ENCODE measurements around the gene ACVR2A. TPM values are rescaled to one million over a fixed set of nuclear protein-coding genes. Genes with fewer than 3 reads are reported as not detected.

Gene ACVR2A
- total RNA-seq, 1 donor: 39.4 TPM

GRCh38 chr2:147916723-147917122 lies 71.9 kb downstream of the ACVR2A start:
- Histone ChIP-seq H3K4me2 (ENCODE audit: insufficient read depth, low read length) (no peak overlapping the region), H3K27ac (ENCODE audit: low read depth, low read length) (no peak overlapping the region), H4K20me1 (ENCODE audit: insufficient read depth, low read length) (no peaks in the 10 kb centered on the region), H2AFZ (ENCODE audit: low read length) (no peak overlapping the region), H3K36me3 (ENCODE audit: insufficient read depth, low read length) (no peaks in the 10 kb centered on the region), H3K27me3 (ENCODE audit: insufficient read depth, low read length) (no peaks in the 10 kb centered on the region), H3K4me1 (ENCODE audit: insufficient read depth, low read length) (peaks cover 6% of the 10 kb centered on the region), H3K4me3 (ENCODE audit: insufficient read depth, low read length) (no peak overlapping the region), H3K9me3 (ENCODE audit: low read depth, low read length) (no peaks in the 10 kb centered on the region), H3K79me2 (ENCODE audit: insufficient read depth, low read length) (no peaks in the 10 kb centered on the region)
- TF ChIP-seq, protein P1, sequence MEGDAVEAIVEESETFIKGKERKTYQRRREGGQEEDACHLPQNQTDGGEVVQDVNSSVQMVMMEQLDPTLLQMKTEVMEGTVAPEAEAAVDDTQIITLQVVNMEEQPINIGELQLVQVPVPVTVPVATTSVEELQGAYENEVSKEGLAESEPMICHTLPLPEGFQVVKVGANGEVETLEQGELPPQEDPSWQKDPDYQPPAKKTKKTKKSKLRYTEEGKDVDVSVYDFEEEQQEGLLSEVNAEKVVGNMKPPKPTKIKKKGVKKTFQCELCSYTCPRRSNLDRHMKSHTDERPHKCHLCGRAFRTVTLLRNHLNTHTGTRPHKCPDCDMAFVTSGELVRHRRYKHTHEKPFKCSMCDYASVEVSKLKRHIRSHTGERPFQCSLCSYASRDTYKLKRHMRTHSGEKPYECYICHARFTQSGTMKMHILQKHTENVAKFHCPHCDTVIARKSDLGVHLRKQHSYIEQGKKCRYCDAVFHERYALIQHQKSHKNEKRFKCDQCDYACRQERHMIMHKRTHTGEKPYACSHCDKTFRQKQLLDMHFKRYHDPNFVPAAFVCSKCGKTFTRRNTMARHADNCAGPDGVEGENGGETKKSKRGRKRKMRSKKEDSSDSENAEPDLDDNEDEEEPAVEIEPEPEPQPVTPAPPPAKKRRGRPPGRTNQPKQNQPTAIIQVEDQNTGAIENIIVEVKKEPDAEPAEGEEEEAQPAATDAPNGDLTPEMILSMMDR (IDR thresholded peaks at IDR 0.05; ENCODE audit: extremely low read depth, low read depth, low read length): no peak
- no peak for DNase-seq (ENCODE audit: insufficient read length, low spot score, missing footprints)

DNA sequence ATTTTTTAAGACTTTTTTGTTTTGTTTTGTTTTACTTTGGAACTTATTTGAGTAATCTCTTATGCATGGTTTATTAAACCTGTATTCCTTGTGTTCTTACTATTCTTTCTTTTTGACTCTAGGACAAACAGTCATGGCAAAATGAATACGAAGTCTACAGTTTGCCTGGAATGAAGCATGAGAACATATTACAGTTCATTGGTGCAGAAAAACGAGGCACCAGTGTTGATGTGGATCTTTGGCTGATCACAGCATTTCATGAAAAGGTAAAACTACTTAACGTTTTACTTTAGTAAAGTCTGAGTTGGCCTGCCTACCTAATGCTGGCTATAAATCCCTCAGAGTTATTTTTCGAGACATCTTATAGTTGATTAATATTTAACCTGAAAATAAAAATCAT lies 72.3 kb downstream of the ACVR2A start:
- no peak for DNase-seq (ENCODE audit: insufficient read length, low spot score, missing footprints)
- Histone ChIP-seq H3K36me3 (ENCODE audit: insufficient read depth, low read length) (no peaks in the 10 kb centered on the region), H3K4me3 (ENCODE audit: insufficient read depth, low read length) (no peak overlapping the region), H4K20me1 (ENCODE audit: insufficient read depth, low read length) (no peaks in the 10 kb centered on the region), H3K9me3 (ENCODE audit: low read depth, low read length) (no peaks in the 10 kb centered on the region), H3K27ac (ENCODE audit: low read depth, low read length) (no peak overlapping the region), H3K27me3 (ENCODE audit: insufficient read depth, low read length) (no peaks in the 10 kb centered on the region), H3K4me1 (ENCODE audit: insufficient read depth, low read length) (peaks cover 6% of the 10 kb centered on the region), H3K4me2 (ENCODE audit: insufficient read depth, low read length) (no peak overlapping the region), H3K79me2 (ENCODE audit: insufficient read depth, low read length) (no peaks in the 10 kb centered on the region), H2AFZ (ENCODE audit: low read length) (no peak overlapping the region)
- TF ChIP-seq, protein P1 (IDR thresholded peaks at IDR 0.05; ENCODE audit: extremely low read depth, low read depth, low read length): no peak

- Histone ChIP-seq H3K9me3 (ENCODE audit: low read depth, low read length) (no peaks in the 10 kb centered on the region), H4K20me1 (ENCODE audit: insufficient read depth, low read length) (no peaks in the 10 kb centered on the region), H2AFZ (ENCODE audit: low read length) (no peak overlapping the region), H3K4me3 (ENCODE audit: insufficient read depth, low read length) (no peak overlapping the region), H3K27me3 (ENCODE audit: insufficient read depth, low read length) (no peaks in the 10 kb centered on the region), H3K79me2 (ENCODE audit: insufficient read depth, low read length) (no peaks in the 10 kb centered on the region), H3K4me1 (ENCODE audit: insufficient read depth, low read length) (no peaks in the 10 kb centered on the region), H3K36me3 (ENCODE audit: insufficient read depth, low read length) (peaks cover 13% of the 10 kb centered on the region), H3K4me2 (ENCODE audit: insufficient read depth, low read length) (no peak overlapping the region), H3K27ac (ENCODE audit: low read depth, low read length) (no peak overlapping the region)
- TF ChIP-seq, protein P1 (IDR thresholded peaks at IDR 0.05; ENCODE audit: extremely low read depth, low read depth, low read length): no peak
- DNase-seq (ENCODE audit: insufficient read length, low spot score, missing footprints): no peak
Measured at GRCh38 chr2:147923846-147924245, 79.0 kb downstream of the ACVR2A start.

- no peaks in the 10 kb centered on the region for H4K20me1 ChIP-seq (ENCODE audit: insufficient read depth, low read length)
- no peaks in the 10 kb centered on the region for H3K9me3 ChIP-seq (ENCODE audit: low read depth, low read length)
- H3K27me3 ChIP-seq (ENCODE audit: insufficient read depth, low read length): no peaks in the 10 kb centered on the region
- no peaks in the 10 kb centered on the region for H3K4me1 ChIP-seq (ENCODE audit: insufficient read depth, low read length)
- TF ChIP-seq, protein P1 (IDR thresholded peaks at IDR 0.05; ENCODE audit: extremely low read depth, low read depth, low read length): no peak
- H3K4me2 ChIP-seq (ENCODE audit: insufficient read depth, low read length): no peak overlapping the region
- H3K27ac ChIP-seq (ENCODE audit: low read depth, low read length): no peak overlapping the region
- peaks cover 13% of the 10 kb centered on the region for H3K36me3 ChIP-seq (ENCODE audit: insufficient read depth, low read length)
- H2AFZ ChIP-seq (ENCODE audit: low read length): no peak overlapping the region
- H3K4me3 ChIP-seq (ENCODE audit: insufficient read depth, low read length): no peak overlapping the region
- DNase-seq (ENCODE audit: insufficient read length, low spot score, missing footprints): no peak
- H3K79me2 ChIP-seq (ENCODE audit: insufficient read depth, low read length): no peaks in the 10 kb centered on the region
Measured at GRCh38 chr2:147924647-147925046, 79.8 kb downstream of the ACVR2A start.

Measured in osteoblast (primary cell).